Inflammatory macrophage treated with lipopolysaccharide for 4 hours (primary cell): Measurements from ENCODE around the gene TK1.

ENCODE experiments used
- DNase-seq: peaks from one replicate; pipeline ENCODE4 v3.0.0-alpha.2; 2020

Gene TK1

DNA sequence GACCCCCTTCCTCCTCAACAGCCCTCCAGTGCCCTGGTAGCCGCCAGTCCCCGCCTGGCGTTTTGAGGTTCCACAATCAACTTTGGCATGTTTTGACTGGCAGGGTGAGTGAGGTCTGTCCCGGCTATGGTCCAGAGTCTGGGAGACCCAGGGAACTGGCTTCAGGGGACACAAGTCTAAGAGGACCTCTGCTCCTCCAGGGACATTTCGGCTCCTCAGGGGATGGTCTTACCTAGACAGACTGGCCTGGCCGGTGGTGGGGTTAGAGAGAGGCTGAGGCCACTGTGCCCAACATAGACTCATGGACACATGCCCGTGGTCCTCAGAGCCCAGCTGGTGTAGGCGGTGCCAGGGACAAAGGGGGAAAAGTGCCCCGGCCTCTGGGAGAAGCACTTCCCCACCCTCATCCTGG lies 54.1 kb downstream of the TK1 start:
- no peak for DNase-seq

DNA sequence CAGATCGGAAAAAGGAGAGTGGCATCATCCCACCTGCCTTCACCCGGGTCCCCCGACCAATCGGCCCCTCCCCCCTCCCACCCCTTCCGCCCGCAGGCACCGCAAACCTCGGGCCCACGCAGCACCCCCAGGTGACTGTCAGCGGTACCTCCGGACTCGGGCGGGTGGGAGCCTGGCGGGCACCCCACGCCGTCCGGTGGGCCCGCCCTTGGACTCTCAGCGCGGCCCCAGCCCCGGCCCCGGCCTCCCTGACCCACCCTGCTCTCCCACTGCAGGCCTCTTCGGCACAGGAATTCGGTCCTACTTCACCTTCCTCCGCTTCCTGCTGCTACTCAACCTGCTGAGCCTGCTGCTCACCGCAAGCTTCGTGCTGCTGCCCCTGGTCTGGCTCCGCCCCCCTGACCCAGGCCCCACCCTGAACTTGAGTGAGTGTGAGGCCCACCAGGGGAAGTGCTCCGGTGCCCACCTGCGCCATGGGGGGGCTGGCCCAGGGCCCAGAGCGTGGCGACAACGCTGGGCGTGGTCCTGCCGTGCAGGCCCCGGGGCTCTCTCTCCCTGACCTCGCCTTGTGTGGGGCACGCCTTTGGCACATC lies 54.7 kb downstream of the TK1 start:
- DNase-seq, result no peak

DNA sequence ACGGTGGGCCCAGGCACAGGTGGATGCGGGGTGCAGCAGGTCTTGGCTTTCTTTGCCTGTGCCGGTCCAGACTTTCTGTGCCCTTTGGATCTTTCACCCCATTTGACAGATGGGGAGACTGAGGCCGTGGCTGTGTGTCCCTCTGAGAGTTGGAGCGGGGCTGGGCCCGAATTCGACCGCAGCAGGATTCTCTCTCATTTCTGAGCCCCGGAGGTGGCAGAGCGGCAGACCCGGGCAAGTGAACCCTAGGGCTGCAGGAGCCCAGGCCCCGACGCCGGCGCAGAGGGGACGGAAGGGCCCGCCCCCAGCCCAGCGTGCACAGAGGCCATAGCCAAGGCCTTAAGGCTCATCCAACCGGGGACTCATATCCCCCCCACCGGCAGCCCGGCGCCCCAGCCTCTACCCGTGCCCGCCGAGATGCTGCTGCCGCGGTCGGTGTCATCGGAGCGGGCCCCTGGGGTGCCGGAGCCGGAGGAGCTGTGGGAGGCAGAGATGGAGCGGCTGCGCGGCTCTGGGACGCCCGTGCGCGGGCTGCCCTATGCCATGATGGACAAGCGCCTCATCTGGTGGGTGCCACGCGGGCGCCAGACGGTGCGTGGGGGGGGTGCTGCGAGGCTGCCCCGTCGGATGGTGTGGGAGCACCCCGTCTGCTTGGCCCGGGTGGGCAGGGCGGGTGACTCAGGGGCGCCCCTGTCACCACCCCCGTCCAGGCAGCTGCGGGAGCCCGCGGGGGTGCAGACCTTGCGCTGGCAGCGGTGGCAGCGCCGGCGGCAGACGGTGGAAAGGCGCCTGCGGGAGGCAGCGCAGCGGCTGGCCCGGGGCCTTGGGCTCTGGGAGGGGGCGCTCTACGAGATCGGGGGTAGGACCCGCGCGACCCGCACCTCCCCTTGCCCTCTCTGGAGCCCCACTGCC lies 55.4 kb downstream of the TK1 start:
- no peak for DNase-seq

DNA sequence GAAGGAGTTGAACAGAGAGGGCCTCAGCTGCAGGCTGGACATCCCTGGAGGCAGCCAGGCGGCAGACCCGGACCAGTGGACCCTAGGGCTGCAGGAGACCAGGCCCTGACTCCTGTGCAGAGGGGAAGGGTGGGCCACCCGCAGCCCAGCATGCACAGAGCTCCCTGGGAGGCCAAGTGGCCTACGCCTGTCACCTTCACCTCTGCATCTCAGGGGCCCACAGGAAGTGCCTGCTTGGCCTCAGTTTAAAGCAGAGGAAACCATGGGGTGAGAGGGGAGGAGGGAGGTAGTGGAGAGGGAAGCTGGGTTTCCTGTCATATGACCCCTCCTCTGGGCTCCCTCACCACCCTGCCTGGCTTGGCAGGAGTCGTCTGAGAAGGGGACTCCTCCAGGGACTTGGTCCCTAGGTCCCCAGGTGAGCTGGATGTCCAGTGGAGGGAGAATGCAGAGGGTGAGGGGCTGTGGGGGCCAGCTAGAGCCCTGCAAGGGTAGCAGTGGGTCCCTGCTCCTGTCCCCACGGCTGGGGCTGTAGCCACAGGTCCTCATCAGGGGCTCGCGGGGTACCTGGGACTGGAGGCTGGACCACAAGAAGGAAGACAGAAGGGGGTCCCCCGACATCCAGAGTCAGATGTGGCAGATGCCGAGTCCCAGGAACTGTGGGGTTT lies 56.3 kb downstream of the TK1 start, which contains the start of gene TMC8:
TSS of gene TMC8 (plus strand) at position 335 of the 665 bp plus-strand sequence. CDS start 818 bp downstream, outside the sequence.
- peak; percentile 52 for DNase-seq

DNA sequence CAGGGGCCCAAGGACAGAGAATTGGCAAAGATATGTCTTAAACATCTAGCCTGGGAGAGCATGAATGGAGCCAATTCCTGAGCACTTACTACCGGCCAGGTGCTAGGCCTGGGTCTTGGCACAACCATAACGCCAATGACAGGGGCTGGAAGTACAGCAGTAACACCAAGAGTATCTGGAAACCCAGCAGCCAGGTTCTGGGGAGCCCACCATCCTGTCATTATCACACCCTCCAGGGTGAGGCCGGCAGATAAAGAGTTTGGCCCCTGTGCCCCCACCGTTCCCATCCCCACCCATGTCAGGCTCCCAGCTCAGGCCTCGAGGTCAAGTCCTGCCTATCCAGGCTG lies 56.8 kb downstream of the TK1 start:
- no peak for DNase-seq

DNA sequence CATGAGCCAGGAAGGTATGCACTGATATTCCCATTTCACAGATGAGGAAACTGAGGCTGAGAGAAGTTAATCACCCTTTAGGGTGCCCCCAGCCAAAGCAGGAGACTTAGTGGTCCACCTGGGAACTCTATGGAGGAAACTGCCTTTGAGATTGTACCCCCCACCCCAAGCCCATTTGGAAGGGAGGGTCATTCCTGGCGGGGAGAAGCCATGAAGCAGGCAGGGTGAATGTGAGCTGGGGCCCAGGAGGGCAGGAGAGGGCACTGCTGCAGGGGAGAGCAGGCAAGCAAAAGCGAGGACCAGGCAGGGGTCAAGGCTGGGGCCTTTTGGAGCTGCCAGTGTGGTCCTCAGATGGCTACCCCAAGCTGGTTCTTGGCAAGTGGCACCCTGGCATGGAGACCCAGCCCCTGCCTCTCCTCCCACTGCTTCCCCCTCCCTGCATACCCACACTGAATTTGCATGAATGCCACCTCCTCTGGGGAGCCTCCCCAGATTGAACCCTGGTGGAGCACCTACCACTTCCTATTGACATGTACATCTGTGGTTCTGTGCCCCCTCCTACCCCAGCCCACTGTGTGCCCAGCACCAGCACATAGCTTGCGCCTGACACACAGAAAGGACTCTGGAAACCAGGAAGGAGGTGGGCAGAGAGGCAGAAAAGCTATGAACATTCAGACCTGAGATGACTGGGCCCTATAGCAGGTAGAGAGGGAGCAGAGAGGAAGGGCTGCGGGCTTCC lies 57.3 kb downstream of the TK1 start:
- no peak for DNase-seq

DNA sequence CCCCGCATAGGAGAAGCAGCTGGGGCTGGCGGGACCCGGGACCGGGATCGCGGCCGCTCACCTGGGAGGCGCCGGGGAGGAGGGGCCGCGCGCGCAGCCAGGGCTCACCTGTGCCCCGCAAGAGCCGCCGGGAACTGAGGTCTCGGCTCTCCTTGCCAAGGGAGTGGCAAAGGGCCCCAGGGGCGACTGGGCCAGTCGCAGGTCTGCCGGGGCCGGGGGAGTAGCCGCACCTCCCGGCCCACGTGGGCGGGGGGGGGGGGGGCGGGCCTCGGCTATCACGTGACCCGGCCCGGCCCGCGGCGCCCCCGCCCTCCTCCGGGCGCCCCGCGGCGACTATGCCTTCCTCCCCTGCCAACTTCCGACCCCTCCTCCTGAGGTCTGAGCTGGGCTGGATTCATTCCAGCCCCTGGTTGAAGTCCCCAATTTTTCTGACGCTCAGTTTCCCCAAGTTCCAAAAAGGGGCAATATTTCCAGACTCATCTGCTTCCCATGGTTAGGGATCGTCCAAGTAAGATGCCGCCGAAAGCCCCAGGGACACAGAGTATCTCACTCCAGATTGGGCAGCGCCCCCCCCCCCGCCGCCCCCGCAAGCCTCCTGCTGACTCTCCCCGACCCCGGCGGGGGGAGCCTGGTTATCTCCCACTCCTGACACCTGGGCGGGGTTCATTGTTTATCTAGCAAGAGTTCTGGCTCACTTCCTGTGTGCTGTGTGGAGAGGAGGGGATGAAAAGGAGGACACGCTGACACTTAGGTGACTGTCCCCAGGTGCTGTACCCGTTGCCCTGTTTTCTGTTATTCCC lies 58.1 kb downstream of the TK1 start, which contains the start of gene TMC6:
TSS of gene TMC6 (minus strand) at position 205 of the 800 bp plus-strand sequence. CDS start 1,923 bp downstream, outside the sequence.
- DNase-seq, result no peak

DNA sequence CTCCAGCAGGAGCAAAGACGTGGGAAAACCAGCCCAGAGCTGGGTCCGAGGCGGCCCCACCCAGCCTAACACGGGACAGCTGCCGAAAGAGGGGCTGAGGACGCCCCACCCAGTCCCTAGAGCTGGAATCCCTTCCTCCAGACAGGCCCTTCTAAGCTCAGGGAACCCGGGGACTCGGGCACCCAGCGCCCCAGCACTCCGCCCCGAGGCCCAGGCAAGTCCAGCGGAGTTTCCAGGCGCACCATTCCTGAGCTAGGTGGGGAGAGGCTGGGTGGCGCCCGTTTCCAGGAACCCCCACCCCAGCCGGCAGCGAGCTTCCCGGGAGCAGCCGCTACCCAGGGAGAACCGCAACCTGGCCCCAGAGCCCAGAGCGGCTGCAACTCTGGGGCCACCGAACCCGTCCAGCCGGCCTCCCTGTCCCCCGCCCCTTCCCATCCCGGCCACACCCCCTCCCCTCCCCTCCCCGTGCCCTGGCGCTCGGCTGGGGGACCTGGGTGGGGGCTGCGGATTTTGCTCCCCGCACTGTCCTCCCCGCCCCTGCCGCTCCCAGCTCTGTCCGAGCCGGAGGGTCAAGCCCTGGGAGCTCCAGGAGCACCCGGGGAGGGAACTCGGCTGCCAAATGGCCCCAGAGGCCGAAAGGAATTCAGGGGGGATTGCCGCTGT lies 58.8 kb downstream of the TK1 start:
- no peak for DNase-seq

DNA sequence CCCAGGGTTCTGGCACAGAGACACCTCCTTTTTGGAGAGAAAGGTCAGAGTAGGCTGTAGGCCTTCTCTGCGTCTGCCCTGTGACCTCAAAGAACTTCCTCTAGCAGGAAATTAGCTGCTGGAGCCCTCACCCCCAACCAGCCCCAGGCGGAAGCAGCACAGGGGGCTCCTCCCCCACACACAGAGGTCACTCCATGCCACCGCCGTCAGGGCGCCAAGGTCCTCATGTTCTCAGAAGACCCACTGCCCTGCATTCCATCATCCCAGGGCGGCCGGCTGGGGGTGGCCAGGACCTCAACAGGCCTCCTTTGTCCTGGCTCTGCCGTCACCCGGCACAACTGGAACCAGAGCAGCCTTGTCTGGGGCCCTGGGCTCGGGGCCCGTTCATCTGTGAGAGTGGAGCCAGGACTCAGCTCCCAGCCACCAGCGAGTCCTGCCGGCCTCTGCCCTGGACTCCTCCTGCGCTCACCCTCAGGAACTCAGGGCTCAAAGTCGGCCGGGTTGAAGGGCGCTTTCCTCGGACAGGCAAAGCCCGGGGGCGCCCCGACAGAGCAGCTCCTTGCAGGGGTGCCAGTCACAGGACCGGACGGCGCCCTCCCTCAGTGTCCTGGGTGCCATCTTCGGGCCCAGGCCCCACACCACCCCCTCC lies 59.5 kb downstream of the TK1 start:
- peak; percentile 78 for DNase-seq

DNA sequence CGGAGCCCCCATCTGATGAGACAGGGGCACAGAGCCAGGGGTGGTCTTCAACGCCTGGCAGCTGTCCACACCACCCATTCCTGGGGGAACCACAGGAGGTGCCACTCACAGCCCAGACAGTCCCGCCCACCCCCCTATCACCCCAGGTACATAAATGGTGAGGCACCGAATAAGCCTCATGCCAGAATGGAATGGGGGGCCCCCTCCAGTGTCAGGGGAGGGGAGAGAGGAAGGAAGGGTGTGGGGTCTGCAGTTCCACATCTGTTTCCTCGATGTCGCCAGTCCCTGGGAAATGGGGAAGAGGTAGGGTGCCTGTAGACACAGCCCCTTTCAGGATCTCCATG lies 60.0 kb downstream of the TK1 start:
- DNase-seq, result no peak

DNA sequence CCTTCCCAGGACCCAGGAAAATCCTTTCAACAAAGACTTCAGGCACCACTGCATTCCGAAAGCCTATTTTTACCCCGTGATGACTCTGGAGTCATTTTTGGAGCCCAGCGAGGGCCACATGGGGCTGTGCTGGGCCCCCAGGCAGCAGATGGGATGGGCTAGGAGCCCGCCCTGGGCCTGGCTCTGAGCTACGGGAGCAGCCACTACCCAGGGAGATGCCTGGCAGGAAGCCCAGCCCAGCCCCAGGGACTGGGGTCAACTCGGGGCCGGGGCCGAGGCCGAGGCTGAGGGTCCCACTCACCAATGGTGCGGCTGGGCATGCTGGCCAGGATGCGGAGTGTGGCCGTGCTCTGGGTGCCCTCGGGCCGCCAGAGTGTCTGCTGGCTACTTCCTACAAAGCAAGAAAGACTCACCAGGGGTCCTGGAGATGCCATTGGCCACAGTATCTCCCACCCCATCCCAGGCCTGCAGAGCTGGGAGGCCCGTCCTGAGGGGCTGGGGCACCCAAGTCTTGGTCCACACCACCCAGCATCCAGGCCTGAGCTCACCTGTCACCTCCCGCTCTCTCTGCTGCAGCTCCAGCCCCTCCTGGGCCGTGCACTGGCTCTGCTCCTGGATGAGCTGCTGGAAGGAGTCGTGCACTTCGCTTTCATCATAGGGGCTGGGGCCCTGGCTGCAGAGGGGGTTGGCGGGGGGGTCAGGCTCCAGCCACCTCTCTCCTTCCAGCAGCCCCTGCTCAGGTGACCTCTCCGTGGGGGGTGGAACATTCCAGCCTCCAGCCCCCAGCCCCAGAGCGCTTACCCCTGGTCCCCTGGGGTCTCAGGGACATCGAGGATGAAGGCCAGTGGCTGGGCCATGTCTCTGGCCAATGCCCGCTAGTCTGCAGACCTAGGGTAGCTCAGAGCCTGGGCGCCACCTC lies 60.6 kb downstream of the TK1 start:
- no peak for DNase-seq

DNA sequence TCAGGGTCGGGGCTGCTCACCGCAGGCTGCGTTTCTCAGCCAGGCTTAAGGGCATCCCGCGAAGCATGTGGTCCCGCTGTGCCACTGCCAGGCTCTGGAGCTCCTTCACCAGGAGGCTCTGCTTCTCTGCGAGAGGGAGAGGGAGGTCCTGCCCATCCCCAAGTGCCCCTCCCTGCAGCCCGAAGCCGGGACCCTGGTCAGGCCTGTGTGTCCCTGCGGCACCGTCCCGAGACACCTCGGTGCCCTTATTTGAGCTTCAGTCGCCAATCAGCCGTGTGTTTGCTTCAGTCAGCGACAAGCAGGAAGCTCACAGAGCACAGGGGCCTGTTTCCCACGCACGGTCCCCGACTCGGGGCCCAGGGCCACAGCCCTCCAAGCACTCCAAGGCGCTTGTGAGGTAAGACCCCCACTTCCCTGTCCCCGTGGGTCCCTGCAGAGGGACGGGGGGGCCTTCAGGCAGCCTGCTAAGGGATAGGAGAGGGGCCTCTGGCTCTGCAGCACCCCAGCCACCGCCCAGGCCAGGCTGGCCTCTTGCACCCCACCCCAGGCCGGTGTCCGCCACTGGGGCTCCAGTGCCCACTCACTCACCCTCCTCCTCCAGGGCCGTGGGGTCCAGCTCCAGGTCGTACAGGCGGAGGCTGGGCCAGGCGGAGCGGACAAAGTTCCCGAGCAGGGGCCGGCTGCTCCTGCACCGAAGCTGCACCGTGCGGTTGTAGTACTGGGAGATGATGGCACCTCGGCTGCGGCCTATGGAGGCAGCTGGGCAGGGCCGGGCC lies 61.5 kb downstream of the TK1 start:
- DNase-seq, result no peak

DNA sequence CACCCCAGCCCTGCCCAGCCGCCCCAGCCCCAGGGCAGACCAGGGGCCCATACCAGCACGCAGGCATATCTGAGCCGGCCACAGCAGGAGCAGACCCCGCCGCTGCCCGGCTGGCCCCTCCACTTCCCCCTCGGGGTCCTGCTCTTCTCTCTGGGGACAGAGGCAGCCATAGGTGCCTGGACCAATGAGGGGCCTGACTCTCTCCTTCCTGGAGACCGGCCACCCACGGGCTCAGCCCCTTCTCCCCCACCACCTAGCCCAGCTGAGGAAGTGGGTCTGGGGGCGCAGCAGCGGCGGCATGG lies 62.1 kb downstream of the TK1 start:
- no peak for DNase-seq
